Activated naive CD4-positive, alpha-beta T cell (primary cell): ENCODE data around the gene ANO1.

Experiments used
- DNase-seq, 4 experiments: peaks; one replicate each; lab custom pipeline; 2025; lab: John Stamatoyannopoulos, UW

Gene ANO1

DNA sequence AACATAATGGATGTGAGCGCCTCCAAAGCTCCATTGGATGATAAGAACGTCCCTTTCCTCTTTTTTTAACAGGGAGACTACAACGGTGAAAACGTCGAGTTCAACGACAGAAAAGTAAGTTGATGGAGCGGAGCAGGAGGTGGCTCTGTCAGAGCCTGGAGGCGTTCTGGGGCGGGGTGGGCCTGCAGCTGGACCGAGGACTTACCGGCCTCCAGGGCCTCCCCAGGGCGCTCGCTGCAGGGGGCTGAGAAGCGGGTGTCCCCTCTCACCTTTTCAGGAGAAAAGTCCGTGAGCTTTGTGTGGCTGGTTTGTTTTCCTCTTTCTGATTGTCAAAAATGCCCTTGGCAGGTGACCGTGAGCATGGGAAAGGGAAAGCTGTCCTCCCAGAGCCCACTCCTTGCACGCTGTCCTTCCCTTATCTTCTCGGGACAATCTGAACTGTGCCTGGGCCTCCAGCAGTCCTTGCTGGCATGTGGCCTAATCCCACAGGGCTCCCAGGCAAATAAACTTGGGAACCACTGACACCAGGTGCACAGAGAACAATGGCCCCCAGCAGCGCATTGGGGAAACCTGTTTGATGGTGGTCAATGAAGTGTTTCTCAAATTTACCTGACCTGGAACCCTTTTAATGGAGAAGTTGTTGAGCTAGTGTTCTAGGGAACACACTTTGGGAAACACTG is 38.4 kb downstream of the ANO1 start:
- DNase-seq = no peak

- no peak for DNase-seq
These were observed 39.5 kb downstream of the ANO1 start for GRCh38 chr11:70117567-70118145.

DNA sequence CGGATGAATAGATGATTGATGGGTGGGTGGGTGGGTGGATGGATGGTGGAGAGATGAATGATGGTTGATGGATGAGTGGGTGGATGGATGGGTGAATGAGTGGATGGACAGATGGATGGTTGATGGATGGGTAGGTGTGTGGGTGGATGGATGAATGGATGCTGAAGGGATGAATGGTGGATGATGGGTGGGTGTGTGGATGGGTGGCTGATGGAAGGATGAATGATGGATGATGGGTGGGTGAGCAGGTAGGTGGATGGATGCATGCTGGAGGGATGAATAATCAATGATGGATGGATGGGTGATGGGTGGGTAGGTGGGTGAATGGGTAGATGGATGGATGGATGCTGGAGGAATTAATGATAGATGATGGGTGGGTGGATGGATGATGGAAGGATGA is 40.5 kb downstream of the ANO1 start:
- no peak for DNase-seq

GRCh38 chr11:70119502-70119901 is 41.4 kb downstream of the ANO1 start:
- no peak for DNase-seq

- no peak for DNase-seq
These were observed 42.6 kb downstream of the ANO1 start for GRCh38 chr11:70120674-70121073.

- no peak for DNase-seq
These were observed 44.5 kb downstream of the ANO1 start for GRCh38 chr11:70122490-70123198.

GRCh38 chr11:70123711-70124110 is 45.6 kb downstream of the ANO1 start:
- DNase-seq = no peak

- DNase-seq = no peak
These were observed 46.3 kb downstream of the ANO1 start for GRCh38 chr11:70124321-70125000.

- DNase-seq = no peak
These were observed 48.4 kb downstream of the ANO1 start for GRCh38 chr11:70126494-70126893.

- no peak for DNase-seq
These were observed 49.7 kb downstream of the ANO1 start for GRCh38 chr11:70127653-70128434.

GRCh38 chr11:70128435-70128906 is 50.4 kb downstream of the ANO1 start:
- no peak for DNase-seq

DNA sequence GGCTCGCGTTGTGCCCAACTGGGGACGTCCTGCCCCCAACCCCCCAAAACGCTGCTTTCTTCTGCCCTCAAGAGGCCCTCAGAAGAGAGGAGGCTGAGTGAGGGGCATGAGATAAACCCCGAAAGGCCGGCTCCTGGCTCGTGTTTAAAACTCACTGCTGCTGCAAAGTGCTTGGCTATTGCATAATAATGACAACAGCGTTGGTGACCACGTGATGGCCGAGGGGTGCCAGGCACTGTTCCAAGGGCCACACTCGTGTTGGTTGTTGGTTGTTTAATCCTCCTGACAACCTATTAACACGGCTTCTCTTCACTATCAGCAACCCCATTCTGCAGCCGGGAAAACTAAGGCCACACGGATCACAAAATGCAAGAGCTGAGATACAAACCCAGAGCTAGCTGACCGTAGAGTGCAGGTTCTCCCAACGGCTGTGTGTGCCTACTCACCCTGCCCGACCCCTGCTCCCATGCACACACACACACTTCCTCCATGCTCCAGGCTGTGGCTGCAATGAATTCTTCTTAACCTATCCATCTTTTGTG is 51.0 kb downstream of the ANO1 start:
- no peak for DNase-seq

DNA sequence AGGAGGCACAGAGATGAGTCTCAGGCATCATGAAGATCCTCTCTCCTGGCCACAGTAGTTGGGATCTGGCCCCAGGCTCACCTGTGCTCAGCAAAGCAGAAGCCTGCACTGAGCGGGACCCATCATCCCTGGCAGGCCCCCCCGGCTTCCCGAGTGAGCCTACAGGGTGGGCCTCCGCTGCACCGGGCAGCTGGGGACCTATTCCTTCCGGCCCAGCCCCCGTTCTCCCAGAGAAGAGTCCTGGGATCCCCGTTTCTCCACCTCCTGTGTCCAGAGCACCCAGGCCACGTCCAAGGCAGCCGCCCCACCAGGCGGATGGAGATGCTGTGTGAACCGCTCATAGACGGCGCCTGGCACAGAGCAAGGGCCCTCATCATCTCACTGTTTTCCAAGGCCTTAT is 52.5 kb downstream of the ANO1 start:
- no peak for DNase-seq

DNA sequence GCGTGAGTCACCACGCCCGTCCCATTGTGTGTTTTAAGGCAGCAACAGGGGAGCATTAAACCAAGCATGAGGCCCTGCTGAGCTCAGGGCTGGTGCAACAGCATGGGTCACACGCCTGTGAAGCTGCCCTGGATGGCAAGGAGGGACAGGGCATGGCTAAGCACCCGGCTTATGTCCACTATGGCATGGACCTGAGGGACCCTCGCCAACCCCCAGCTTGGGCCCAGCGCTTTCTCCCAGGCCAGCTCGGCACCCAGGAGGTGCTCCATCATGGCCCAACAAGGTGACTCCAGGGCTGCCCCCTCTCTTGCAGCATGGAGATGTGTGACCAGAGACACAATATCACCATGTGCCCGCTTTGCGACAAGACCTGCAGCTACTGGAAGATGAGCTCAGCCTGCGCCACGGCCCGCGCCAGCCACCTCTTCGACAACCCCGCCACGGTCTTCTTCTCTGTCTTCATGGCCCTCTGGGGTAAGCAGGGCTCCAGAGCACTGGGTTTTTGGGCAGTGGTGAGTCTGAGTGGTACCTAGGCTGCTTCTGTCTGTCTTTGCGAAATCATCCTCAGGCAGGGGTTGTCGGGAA is 53.6 kb downstream of the ANO1 start:
- DNase-seq = no peak

DNA sequence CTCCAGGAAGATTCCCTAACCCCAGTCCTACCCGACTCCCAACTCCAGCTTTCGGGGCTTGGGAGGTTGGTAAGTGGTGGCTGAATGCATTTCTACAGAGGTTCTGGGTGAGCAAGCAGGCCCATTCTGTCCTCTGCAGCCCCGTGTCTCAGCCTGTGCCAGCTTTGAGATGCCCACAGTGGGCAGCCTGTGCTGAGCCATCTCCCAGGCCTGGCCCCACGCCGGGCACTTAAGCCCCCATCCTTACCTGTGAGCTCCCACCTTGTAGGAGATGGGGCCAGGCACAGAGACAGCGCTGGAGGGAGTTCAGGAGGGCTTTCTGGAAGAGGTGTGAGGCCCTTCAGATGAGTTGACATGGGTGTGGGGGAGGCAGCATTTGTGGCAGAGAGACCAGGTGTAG is 54.5 kb downstream of the ANO1 start:
- no peak for DNase-seq

- no peak for DNase-seq
These were observed 55.7 kb downstream of the ANO1 start for GRCh38 chr11:70133771-70134335.

- no peak for DNase-seq
These were observed 56.4 kb downstream of the ANO1 start for GRCh38 chr11:70134490-70134889.

DNA sequence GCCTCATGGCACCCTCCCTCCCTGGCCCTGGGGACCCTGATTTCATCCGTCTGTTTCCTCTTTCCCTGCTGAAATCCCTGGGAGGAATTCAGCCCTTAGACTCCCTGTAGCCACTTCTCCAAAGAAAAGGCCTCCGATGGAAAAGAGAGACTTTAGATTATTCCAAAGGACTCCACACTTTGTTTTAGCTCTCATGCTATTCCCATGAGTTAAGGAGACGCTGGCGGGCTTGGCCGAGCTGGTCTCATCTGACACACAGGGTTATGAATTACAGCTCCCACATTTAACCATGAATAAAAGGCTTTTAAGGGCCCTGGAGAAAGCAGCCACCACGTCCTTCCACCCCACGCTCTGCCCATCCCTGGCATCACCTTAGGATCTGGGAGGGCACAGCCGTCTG is 57.0 kb downstream of the ANO1 start:
- DNase-seq = no peak

GRCh38 chr11:70135625-70136059 is 57.5 kb downstream of the ANO1 start:
- no peak for DNase-seq

GRCh38 chr11:70137383-70137782 is 59.3 kb downstream of the ANO1 start:
- DNase-seq = no peak

- DNase-seq = no peak
These were observed 60.3 kb downstream of the ANO1 start for GRCh38 chr11:70138403-70138802.
